ENCODE data around the gene FSTL3. TPM values are rescaled to one million over a fixed set of nuclear protein-coding genes. Genes with fewer than 3 reads are reported as not detected.
"Not testable (repeated sequence)": the region's sequence is repeated elsewhere in the genome, so short reads cannot be mapped to it uniquely, and the experiment has no call there.

FSTL3 gene
- total and polyA plus RNA-seq, 2 of the 8 experiments (the other 6 are each of a cell fraction or from before 2014, with no cell fraction given) = 8.1 to 11.8 TPM

- H3K9me3 ChIP-seq (ENCODE audit: insufficient read depth in 2 of 2, low read depth in 1 of 2, low read length in 1 of 2); H3K27me3 ChIP-seq (replicated peaks in 1 of 4; ENCODE audit: control insufficient read depth in 3 of 4, extremely low read depth in 1 of 4, insufficient read depth in 3 of 4, low read length in 3 of 4); H3K23ac ChIP-seq (ENCODE audit: insufficient read length); H3K4ac ChIP-seq (replicated peaks; ENCODE audit: insufficient read length, low read depth, low read length); H3K56ac ChIP-seq (replicated peaks; ENCODE audit: insufficient read length, low read depth, low read length); H3K4me3 ChIP-seq (ENCODE audit: extremely low read depth in 1 of 4, insufficient read depth in 2 of 4, low read depth in 3 of 4, low read length in 4 of 4); H2BK15ac ChIP-seq (ENCODE audit: low read length); H4K5ac ChIP-seq (ENCODE audit: insufficient read length, low read depth, low read length); FAIRE-seq; H3K79me2 ChIP-seq (ENCODE audit: control insufficient read depth in 1 of 2, insufficient read depth in 2 of 2, low read length in 2 of 2); H4K8ac ChIP-seq (ENCODE audit: extremely low read depth, insufficient read depth, low read length); H3K9ac ChIP-seq (replicated peaks in 1 of 4; ENCODE audit: extremely low read depth in 1 of 4, low read depth in 3 of 4, low read length in 3 of 4); H3K4me1 ChIP-seq (replicated peaks in 1 of 4; ENCODE audit: control insufficient read depth in 3 of 4, insufficient read depth in 4 of 4, low read length in 3 of 4); H3K14ac ChIP-seq (ENCODE audit: insufficient read length); H4K91ac ChIP-seq (replicated peaks; ENCODE audit: insufficient read length, low read length); H2AFZ ChIP-seq (ENCODE audit: low read length); H2BK20ac ChIP-seq (ENCODE audit: low read length); H4K20me1 ChIP-seq (replicated peaks in 1 of 2; ENCODE audit: control insufficient read depth in 1 of 2, insufficient read depth in 2 of 2, low read length in 2 of 2); DNase-seq (ENCODE audit: low read depth in 1 of 2, low spot score in 2 of 2); H2AK5ac ChIP-seq (ENCODE audit: low read depth, low read length); H3K4me2 ChIP-seq (ENCODE audit: insufficient read depth in 1 of 2, low read depth in 2 of 2, low read length in 2 of 2); H3K27ac ChIP-seq (ENCODE audit: low read depth, low read length); H3K79me1 ChIP-seq (ENCODE audit: low read depth, low read length); H3K36me3 ChIP-seq (ENCODE audit: control insufficient read depth in 2 of 4, insufficient read depth in 4 of 4, low read length in 3 of 4); H2BK12ac ChIP-seq (ENCODE audit: low read depth, low read length); H2BK120ac ChIP-seq (replicated peaks; ENCODE audit: low read depth, low read length); H3K23me2 ChIP-seq (ENCODE audit: low read depth, low read length); H2BK5ac ChIP-seq (ENCODE audit: low read depth, low read length); H3K18ac ChIP-seq (ENCODE audit: extremely low read depth, low read length): not testable (repeated sequence)
- 85% methylated on average over 15 of the region's 15 CpGs; no CpG with 5 or more reads in 1 of the 2 experiments for WGBS, 2 experiments (ENCODE audit: extremely low coverage in 1 of 2, insufficient coverage in 1 of 2, insufficient read length in 1 of 2, insufficient replicate concordance in 2 of 2, low coverage in 1 of 2, low lambda C conversion rate in 2 of 2, missing lambda C conversion rate in 1 of 2)
- CTCF ChIA-PET (ENCODE audit: partially characterized antibody) = interaction anchor here (1.0 to 3.5 kb wide), 2 partner anchors 12 to 59 kb away, joined by 3 to 17 read pairs; no protein-coding TSS in a partner anchor
- POLR2A ChIA-PET (ENCODE audit: partially characterized antibody) = interaction anchor here (2.1 kb wide), 1 partner anchor 25 kb away, joined by 6 read pairs; no protein-coding TSS in a partner anchor
Observed at GRCh38 chr19:729564-729963, 53.4 kb downstream of the FSTL3 start.
